Femur (tissue), 1 donor: ENCODE data around the gene MZB1.
"Not testable (repeated sequence)": the region's sequence is repeated elsewhere in the genome, so short reads cannot be mapped to it uniquely, and the experiment has no call there.

Experiments
- DNase-seq: peaks from one replicate; pipeline ENCODE4 v3.0.0-alpha.2; 2017

MZB1 gene

GRCh38 chr5:139391570-139392323 lies 2.0 kb upstream of the MZB1 start:
- DNase-seq: no peak

- DNase-seq: no peak
Measured at GRCh38 chr5:139390639-139391569, 1.2 kb upstream of the MZB1 start.

- peak; percentile 62 for DNase-seq
Measured at GRCh38 chr5:139388198-139388821, 1.4 kb downstream of the MZB1 start.

GRCh38 chr5:139387611-139388197 lies 2.0 kb downstream of the MZB1 start:
- DNase-seq: no peak

GRCh38 chr5:139386956-139387355 lies 2.8 kb downstream of the MZB1 start:
- not testable (repeated sequence) for DNase-seq

- DNase-seq: no peak
Measured at GRCh38 chr5:139386050-139386438, 3.7 kb downstream of the MZB1 start.

GRCh38 chr5:139385061-139386049 lies 4.4 kb downstream of the MZB1 start:
- DNase-seq: no peak

GRCh38 chr5:139384591-139385051 lies 5.1 kb downstream of the MZB1 start:
- no peak for DNase-seq

- DNase-seq: no peak
Measured at GRCh38 chr5:139383993-139384590, 5.6 kb downstream of the MZB1 start.

GRCh38 chr5:139383275-139383992 lies 6.3 kb downstream of the MZB1 start, which contains the start of gene SLC23A1:
SLC23A1 (minus strand) TSS chr5:139383297; CDS start chr5:139383253, 44 bp downstream.
- DNase-seq: no peak

GRCh38 chr5:139382807-139383206 lies 6.9 kb downstream of the MZB1 start:
- DNase-seq: peak; percentile 14

- DNase-seq: peak; percentile 17
Measured at GRCh38 chr5:139381837-139382761, 7.6 kb downstream of the MZB1 start.

- DNase-seq: no peak
Measured at GRCh38 chr5:139379626-139380449, 9.9 kb downstream of the MZB1 start.

- DNase-seq: no peak
Measured at GRCh38 chr5:139378941-139379361, 10.8 kb downstream of the MZB1 start.

- DNase-seq: no peak
Measured at GRCh38 chr5:139378101-139378825, 11.4 kb downstream of the MZB1 start.

GRCh38 chr5:139377226-139377625 lies 12.5 kb downstream of the MZB1 start:
- no peak for DNase-seq

GRCh38 chr5:139376364-139376763 lies 13.3 kb downstream of the MZB1 start:
- DNase-seq: no peak

GRCh38 chr5:139374909-139375308 lies 14.8 kb downstream of the MZB1 start:
- no peak for DNase-seq
